Stimulated activated CD4-positive, alpha-beta T cell treated with anti-CD3 and anti-CD28 coated beads, Interleukin-4, amount 100 ng/mL, for 48 hours (primary cell): Measurements from ENCODE around the gene YKT6.

Experiments
- DNase-seq, 2 donors: peaks; one replicate each; pipeline ENCODE4 v3.0.0-alpha.2; 2020; ENCODE audit warnings: low read depth in 2 of 2

YKT6 gene

GRCh38 chr7:44218418-44219201 is 17.8 kb downstream of the YKT6 start:
- no peak for DNase-seq

DNA sequence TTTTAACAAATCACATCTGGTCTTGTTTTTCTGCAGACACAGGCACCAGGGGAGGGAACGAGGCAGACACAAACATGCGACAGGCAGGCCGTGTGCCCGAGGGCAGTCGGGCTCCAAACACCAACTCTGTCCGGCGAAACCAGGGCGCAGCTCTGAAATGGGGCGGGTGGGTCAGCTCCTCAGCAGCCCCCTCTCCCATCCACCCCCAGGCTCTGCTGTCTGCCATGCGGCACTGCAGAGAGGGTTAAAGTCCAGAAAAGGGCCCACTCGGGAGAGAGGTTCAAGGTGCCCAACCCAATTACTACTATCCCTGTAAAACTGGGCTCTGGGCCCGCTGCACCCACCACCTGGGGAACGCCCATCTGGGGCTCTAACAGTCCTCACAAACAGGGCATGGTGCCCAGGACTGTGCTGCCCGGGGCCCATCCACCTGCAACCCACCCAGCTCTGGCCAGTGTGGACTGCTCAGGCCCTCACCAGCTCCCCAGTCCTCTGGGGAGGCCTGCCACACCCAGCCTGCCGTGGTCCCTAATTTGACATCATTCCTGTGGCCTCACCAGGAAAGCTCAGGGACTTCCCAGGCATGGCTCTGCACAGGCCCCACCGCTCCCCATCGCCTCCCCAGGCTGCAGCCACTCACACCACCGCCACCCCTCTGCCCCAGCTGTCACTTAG is 18.7 kb downstream of the YKT6 start:
- DNase-seq = no peak

DNA sequence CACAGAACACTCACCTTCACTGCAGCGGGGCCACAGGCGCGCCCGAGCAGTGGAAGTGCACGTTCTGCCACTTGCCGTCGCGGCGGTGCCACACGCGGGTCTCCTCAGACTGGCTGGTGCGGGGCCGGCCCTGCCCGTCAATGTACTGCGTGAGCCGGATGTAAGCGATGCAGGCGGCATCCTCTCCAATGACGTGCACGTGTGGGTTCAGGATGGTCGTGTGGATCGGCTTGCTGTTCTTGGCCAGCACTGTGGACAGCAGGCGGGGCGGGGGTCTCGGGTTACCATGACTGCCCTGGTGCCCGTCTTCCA is 19.2 kb downstream of the YKT6 start:
- no peak for DNase-seq

- DNase-seq = no peak
Observed at GRCh38 chr7:44220358-44221112, 19.8 kb downstream of the YKT6 start.

- no peak for DNase-seq
Observed at GRCh38 chr7:44221231-44221791, 20.5 kb downstream of the YKT6 start.

DNA sequence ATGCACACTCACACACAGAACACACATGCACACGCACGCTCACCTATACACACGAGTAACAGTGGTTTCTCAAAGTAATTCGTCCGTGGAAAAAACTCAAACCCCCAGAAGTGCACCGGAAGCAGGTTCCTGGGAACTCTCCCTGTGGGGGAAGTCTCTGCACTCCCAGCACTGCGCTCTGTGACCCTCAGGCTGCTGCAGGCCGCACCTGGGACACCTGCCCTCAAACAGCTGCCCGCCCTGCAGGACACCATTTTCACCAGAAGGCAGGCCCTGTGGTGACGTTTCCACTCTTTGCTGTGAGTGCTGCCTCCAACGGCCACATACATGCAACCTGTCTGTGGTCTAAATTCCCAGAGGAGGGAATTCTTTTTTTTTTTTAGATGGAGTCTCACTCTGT is 21.3 kb downstream of the YKT6 start:
- DNase-seq = no peak

- DNase-seq = no peak
Observed at GRCh38 chr7:44222776-44223261, 22.0 kb downstream of the YKT6 start.

DNA sequence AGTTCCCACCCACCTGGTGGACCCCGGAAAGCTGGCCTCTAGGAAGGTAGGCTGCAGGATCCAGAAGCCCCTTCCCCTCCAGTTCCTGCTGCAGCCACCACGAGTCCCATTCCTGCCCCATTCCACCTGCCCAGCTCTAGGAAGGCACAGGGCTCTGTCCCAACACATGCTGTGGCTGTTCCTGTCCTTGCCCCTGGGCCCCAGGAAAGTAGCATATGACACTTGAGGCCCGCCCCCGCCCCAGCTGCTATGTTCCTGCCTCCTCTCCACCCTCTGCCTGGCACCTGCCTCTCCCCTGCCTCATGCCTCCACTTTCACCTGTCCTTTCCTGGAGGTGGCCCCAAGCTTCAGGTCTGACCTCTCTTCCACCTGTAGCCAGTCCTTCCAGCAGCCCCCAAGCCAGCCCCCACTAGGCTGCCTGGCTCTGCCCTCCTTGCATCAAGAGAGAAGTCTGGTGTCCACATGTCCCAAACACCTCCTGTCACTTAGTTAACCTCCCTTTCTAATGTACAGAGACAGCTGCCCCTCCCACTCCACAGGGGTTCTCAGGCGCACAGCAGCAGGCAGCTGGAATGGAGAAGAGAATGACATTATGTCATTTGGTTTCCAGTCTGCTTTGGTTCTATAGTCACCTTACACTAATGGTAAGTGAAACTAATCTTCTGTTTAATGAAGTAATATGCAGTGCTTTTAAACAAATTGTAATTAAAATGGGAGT is 22.7 kb downstream of the YKT6 start:
- DNase-seq = no peak

- no peak for DNase-seq
Observed at GRCh38 chr7:44224080-44224973, 23.5 kb downstream of the YKT6 start.

GRCh38 chr7:44224974-44225565 is 24.3 kb downstream of the YKT6 start:
- DNase-seq = no peak

DNA sequence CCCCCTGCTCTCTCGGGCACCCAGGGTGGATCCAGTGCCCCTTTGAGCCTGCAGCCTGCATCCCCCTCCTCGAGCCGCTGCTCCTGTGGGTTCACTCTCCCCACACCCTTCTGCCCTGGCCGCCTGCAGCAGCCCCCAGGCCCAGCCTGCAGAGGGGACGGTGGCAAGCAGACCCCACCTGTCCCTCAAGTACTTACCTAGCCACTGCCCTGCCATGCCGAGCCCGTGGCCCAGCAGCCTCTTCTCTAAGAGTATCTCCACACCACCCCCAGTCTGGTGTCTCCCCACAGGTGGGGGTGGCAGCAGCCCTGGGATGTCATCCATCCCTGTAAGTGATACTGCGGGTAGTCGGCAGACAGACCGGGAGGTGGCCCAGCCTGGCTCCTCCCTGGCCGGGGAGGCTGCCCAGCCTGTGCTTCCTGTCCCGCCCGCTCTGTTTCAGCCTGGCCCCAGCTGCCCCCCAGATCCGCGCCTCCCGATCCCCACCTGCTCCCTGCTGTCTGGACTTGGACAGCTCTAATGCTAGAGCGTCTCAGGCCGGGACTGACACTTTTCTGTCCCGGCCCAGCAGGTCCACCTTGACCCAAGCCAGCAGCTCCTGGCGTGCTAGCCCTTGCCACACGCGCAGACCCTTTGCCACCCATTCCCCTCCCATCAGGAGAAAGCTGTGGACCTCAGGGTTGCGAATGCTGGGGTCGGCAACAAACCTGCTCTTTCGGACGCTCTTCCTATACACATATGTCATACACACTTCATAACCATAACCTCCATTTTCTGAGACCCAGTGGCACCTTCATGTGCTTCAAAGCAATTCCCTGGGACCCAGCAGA is 25.0 kb downstream of the YKT6 start:
- DNase-seq = no peak

DNA sequence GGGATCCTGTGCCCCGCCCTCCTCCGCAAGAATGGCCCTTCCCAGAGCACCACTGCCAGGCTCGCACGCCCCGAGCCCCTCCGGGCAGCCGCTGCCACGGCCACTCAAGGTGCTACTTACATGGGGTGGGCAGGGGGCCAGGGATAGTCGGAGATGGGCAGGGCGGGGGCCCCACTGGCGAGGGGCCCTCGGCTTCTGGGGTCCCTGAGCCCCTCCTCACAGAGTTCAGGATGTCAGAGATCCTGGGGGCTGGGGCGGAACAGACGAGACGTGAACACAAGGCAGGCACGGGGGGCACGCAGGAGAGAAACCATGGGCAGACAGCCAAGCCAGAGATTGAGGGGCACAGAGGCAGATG is 25.6 kb downstream of the YKT6 start:
- no peak for DNase-seq

- DNase-seq = no peak
Observed at GRCh38 chr7:44227911-44228310, 27.1 kb downstream of the YKT6 start.

DNA sequence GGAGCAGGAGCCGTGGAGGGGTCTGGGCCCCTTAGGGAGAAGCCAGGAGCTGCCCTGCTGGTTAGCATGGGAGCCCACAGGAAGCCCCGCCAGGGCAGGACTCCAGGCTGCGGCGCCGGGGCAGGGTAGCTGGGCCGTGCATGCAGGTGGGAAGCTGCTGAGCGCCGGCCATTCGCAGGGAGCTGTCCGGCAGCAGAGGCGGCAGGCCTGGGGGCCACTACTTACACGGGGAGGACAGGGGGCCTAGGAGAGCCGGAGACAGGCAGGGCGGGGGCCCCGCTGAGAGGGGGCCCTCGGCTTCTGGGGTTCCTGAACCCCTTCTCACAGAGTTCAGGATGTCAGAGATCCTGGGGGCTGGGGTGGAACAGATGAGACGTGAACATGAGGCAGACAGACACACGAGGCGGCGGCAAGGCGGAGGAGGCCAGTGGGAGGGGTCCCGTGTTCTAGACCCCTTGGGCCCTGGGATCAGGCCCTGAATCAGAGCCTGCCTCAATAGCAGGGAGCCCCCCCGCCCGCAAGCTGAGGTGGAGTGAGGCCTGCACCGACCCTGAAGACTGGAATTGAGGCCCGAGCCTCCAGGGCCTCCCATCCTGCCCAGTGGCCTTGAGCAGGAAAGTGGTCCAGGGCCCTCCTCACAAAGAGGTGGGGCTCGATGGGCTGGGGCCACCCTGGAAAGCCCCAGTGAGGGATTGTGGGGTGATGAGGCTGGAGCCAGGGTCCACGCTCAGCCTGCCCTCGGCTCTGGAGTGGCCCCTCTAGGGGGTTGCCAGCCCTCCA is 28.0 kb downstream of the YKT6 start:
- DNase-seq = no peak

GRCh38 chr7:44229546-44230105 is 28.8 kb downstream of the YKT6 start:
- DNase-seq = no peak

GRCh38 chr7:44230286-44230685 is 29.5 kb downstream of the YKT6 start:
- DNase-seq = no peak

- no peak for DNase-seq
Observed at GRCh38 chr7:44231088-44231487, 30.3 kb downstream of the YKT6 start.

- no peak for DNase-seq
Observed at GRCh38 chr7:44232396-44232795, 31.6 kb downstream of the YKT6 start.
